DMS79 (cell line): ENCODE measurements around the gene FOXE3.

Experiments
- DNase-seq: peaks from one replicate; lab custom pipeline; 2025; lab: John Stamatoyannopoulos, UW

Gene FOXE3

DNA sequence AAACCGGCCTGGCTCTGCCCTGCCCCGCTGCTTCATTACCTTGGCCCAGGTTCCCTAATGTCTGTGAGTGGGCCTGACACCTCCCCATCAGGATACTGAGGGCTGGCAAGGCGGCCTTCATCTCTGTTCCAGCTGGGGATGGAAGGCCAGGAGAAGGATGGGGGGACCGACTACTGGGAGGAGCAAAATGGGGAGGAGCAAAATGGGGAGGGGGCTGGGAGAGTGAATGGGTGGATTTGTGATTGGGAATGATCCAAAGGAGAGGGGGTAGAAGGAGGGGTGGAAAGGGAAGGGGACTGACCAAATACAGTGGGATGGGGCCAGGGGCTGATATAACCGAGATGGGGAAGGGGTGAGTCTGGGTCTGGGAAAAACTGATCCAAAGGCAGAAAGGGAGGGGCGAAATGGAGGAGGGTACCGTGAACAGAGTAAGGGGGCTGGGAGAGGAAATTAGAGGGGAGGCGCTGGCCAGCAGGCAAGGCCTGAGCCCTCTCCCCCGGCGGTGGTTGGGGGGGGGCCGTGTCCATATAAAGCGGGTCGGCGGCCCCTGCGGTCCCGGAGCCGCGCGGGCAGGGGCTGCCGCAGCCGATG lies at the start of gene FOXE3:
Gene FOXE3, plus strand, starts transcription at position 558 of the 591 bp plus-strand sequence. Its CDS starts 31 bp downstream, at position 589.
- no peak for DNase-seq

DNA sequence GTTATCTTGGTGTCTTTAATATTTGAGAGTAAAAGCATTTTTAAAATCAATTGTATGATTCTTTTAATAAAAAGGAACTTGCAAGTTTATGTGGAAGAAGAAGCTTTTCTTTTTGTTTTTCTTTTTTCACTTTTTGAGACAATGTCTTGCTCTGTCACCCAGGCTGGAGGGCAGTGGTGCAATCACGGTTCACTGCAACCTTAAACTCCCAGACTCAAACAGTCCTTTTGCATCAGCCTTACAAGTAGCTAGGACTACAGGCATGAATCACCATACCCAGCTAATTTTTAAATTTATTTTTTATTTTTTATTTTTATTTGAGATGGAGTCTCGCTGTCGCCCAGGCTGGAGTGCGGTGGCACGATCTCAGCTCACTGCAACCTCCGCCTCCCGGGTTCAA lies 48.4 kb upstream of the FOXE3 start:
- no peak for DNase-seq

GRCh38 chr1:47371016-47371517 lies 45.0 kb upstream of the FOXE3 start:
- no peak for DNase-seq

GRCh38 chr1:47374501-47374900 lies 41.6 kb upstream of the FOXE3 start:
- DNase-seq: no peak

DNA sequence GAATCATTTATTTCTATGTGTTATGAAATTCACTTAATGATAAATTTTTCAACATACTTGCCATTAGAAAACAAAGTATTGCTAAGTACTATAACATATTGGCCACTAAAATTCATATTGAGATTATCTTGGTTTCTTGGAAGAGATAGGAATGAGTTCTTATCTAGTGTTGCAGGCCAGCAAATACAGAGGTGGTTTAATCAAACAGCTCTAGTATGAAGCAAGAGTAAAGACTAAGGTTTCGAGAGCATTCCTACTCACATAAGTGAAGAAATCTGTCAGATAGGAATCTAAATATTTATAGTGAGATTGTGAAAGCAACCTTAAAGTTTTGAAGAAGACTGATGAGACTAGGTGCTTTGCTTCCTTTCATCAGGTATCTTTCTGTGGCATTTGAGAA lies 37.9 kb upstream of the FOXE3 start:
- DNase-seq: no peak

- no peak for DNase-seq
These were observed 35.4 kb upstream of the FOXE3 start for GRCh38 chr1:47380699-47381098.

DNA sequence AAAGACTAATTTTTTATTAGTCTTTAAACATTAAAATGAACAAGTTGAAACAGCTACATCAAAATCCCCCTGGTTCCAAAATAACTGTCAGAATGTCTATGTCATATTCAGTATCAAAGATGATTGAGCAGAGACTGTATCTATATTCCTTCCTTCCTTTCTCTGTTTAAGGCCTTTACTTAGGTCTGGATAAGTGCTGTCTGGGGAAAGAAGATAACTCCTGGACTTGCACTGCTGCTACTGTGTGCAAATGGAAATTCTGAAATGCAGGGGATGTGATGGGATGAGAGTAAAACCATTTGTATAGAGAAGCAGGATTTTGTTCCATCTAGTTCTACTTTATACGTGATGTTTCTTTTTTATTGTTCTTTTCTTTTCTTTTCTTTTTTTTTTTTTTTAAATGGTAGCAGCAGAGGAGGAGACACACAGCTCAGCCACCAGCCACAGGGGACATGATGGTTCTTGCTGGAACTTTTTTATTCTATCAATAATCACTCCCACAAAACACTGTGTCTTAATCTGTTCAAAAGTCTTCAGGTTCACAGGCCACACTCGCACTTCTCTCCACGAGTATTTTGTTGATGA lies 33.6 kb upstream of the FOXE3 start:
- no peak for DNase-seq

GRCh38 chr1:47384083-47384482 lies 32.0 kb upstream of the FOXE3 start:
- no peak for DNase-seq

DNA sequence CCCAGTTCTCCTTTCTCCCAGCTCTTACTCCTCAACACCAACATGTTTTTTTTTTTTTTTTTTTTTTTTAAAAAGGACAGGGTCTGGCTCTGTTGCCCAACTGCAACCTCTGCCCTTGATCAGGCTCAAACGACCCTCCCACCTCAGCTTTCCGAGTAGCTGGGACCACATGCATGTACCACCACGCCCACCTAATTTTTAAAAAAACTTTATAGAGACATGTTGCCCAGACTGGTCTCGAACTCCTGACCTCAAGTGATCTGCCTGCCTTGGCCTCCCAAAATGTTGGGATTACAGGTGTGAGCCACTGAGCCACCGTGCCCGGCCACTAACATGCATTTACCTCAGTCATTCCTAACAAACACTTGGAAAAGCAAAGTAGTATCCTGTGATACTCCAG lies 31.1 kb upstream of the FOXE3 start:
- no peak for DNase-seq

DNA sequence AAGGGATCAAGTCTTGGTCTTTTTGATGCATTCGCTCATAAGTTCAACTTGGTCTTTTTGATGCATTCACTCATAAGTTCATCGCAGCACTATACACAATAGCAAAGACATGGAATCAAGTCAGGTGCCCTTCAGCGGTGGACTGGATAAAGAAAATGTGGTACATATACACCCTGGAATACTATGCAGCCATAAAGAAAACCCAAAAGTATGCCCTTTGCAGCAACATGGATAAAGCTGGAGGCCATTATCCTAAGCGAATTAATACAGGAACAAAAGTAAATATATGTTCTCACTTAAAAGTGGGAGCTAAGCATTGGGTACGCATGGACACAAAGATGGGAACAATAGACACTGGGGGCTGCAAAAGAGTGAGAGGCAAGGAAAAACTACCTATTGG lies 29.8 kb upstream of the FOXE3 start:
- no peak for DNase-seq

- DNase-seq: no peak
These were observed 27.8 kb upstream of the FOXE3 start for GRCh38 chr1:47388030-47388890.

DNA sequence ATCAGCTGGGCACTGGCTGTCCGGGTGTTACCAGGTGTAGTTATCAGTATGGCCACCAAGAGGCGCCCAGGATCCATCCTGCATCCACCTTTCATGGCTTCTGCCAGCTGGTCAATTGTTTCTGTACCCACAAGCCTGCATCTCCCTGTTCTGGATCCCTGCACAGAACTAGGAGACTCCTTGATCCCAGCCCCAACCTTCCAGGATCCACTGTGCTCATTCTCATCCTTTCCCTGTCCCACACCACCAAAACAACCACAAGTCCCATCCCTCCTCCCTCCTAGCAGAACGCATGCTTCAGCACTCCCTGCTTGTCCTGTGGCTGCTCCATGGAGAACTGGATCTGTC lies 27.2 kb upstream of the FOXE3 start:
- DNase-seq: no peak

- no peak for DNase-seq
These were observed 26.4 kb upstream of the FOXE3 start for GRCh38 chr1:47389731-47390130.

DNA sequence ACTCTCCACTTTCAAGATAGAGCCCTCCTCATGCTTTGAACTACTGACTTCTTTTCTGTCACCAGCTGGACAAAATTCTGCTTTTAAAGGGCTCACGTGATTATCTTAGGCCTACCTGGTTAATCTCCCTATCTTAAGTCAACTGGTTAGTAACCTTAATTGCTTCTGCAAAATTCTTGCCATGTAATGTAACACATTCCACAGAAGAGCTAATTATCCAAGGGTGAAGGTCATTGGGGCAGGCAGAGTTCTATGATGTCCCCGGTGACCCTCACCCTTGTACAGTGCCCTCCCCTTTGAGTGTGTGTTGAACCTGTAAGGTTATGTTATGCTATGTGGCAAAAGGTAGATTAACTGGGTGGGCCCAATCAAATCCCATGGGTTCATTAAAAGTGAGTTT lies 25.2 kb upstream of the FOXE3 start:
- DNase-seq: no peak

- DNase-seq: no peak
These were observed 22.9 kb upstream of the FOXE3 start for GRCh38 chr1:47393141-47393540.

DNA sequence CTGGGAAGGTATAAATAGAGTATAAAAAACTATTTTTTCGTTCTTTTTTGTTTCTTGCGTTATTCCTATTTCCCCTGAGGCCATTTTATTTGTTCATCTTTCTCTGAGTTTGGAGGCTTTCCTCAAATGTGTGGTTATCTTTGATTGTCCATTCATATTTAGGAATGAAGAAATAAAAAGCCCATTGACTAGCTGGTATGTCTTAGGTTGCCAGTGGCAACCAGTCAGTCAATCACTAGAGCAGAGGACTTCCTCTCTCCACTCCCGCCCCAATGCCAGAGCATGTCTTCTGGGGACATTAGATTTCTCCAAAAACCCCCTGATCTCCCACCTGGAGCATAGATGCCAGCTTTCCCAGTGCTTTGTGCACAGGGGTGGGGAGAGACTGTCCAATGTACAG lies 20.7 kb upstream of the FOXE3 start:
- DNase-seq: no peak

GRCh38 chr1:47396671-47397196 lies 19.4 kb upstream of the FOXE3 start:
- no peak for DNase-seq

DNA sequence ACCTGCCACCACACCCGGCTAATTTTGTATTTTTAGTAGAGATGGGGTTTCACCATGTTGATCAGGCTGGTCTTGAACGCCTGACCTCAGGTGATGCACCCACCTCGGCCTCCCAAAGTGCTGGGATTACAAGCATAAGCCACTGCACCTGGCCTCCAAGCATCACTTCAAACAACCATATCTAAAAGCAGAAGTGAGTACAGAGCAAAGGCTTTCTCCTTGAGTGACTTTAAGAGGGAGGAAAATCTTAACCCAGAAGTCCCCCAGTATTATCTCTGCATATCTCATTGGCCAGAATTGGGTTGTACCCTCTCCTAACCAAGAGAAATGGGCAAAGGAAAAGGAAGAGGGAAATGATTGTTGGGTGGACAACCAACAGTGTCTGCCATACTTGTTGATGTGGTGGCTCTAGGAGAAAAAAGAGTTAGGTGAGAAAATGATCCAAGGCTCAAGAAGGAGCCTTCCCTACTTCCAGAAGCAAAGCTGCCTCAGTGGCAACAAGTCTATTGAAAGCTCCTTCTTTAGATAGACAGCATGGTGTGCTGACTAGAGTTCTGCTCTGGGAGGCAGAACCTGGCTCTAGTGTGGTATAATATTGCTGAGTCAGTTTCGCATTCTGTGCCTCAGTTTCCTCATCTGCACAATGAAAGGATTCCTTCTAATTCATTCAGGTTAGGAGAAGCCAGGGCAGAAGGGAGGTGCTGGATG lies 16.8 kb upstream of the FOXE3 start:
- DNase-seq: no peak

- DNase-seq: no peak
These were observed 16.3 kb upstream of the FOXE3 start for GRCh38 chr1:47399846-47400155.

DNA sequence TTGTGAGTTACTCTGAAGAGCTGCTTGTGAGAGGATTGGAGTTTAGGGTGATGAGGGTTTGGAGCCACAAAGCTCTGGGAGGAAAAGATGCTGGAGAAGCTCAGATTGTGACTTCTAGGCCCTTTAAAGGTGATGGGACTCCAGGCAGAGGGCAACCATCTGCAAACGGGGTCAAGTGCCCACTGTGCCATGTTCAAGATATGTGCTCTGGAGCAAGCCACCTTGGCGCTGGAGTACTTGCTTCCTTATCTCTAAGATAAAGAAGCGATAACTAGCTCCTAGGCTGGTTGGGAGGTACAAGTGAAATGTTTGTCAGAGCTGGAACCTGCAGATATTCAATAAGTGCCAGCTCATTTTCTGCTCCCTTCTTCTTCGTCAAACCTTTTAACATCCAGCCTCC lies 14.3 kb upstream of the FOXE3 start:
- no peak for DNase-seq

GRCh38 chr1:47402591-47402990 lies 13.5 kb upstream of the FOXE3 start:
- DNase-seq: no peak

- no peak for DNase-seq
These were observed 12.7 kb upstream of the FOXE3 start for GRCh38 chr1:47403321-47403910.
